Chondrocyte (in vitro differentiated cells): ENCODE measurements around the gene OCIAD1. TPM values are rescaled to one million over a fixed set of nuclear protein-coding genes. Genes with fewer than 3 reads are reported as not detected.
"Not testable (repeated sequence)": the region's sequence is repeated elsewhere in the genome, so short reads cannot be mapped to it uniquely, and the experiment has no call there.

Source experiments
- DNase-seq: peaks from one replicate; pipeline ENCODE4 v3.0.0; 2021; ENCODE audit warnings: mixed read lengths, low spot score
- H3K27ac Mint-ChIP-seq: one replicate; pipeline ENCODE4 v1.8.0; 2021; ENCODE audit warnings: mild to moderate bottlenecking, moderate library complexity, mixed read lengths; ENCODE audit not compliant: unreplicated experiment
- H3K27me3 Mint-ChIP-seq: 2 replicates; pipeline ENCODE4 v1.8.0; 2021; ENCODE audit warnings: low read depth, mixed read lengths
- H3K36me3 Mint-ChIP-seq: 2 replicates; pipeline ENCODE4 v1.8.0; 2021; ENCODE audit warnings: low read depth, mixed read lengths
- H3K4me1 Mint-ChIP-seq: 2 replicates; pipeline ENCODE4 v1.8.0; 2021; ENCODE audit warnings: low read depth, mild to moderate bottlenecking, mixed read lengths
- H3K4me3 Mint-ChIP-seq: one replicate; pipeline ENCODE4 v1.8.0; 2021; ENCODE audit warnings: mild to moderate bottlenecking, moderate library complexity, mixed read lengths; ENCODE audit not compliant: unreplicated experiment
- H3K9me3 Mint-ChIP-seq: 2 replicates; pipeline ENCODE4 v1.8.0; 2021; ENCODE audit warnings: low read depth, mixed read lengths
- total RNA-seq: library from RNA; stranded (reverse); gene quantifications from 3 replicates; pipeline ENCODE4 v1.2.1, GENCODE V29; 2021
- TF ChIP-seq, protein P1 (sequence below): fragments of 200-600 bp; sonication (generic); IDR thresholded peaks from 2 replicates; pipeline ENCODE4 v1.5.0; 2021; ENCODE audit warnings: antibody characterized with exemption, mild to moderate bottlenecking, moderate library complexity

OCIAD1 gene
- total RNA-seq, 1 donor from 2014 or later, result 119 TPM

DNA sequence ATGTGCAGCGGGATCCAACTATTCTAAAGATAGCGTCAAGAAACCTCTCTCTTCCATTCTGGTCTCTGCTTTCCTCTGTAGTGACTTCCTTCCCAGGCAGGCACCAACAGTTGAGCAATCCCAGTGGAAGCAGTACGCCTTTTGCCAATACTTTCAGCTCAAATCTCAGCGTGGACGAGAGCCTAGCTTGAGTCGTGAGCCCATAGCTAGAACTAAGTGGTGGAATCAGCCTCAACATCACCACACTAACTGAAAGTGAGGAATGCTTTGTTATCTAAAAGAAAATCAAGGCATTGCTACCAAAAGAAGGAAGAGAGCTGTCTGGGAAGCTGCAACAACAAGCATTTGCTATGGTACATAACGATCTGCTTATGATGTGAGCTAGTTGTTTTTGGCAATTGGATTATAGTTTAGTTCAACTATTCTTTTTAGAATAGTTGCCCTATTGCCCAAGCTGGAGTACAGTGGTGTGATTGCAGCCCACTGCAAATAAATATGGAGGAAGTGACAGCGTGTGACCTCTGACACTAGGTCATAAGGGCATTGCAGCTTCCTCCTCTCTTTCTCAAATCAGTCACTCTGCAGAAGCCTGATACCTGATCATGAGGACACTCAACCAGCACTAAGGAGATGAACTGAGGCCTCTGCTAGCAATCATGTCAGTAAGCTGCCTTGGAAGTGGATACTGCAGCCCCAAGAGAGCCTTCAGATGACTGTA lies 26.1 kb upstream of the OCIAD1 start:
- Mint-ChIP-seq H3K36me3 (no peaks in the 10 kb centered on the region), H3K9me3 (no peaks in the 10 kb centered on the region), H3K27me3 (no peaks in the 10 kb centered on the region), H3K27ac (no peak overlapping the region), H3K4me3 (no peak overlapping the region), H3K4me1 (peaks cover 15% of the 10 kb centered on the region)
- no peak for DNase-seq
- TF ChIP-seq, protein P1, sequence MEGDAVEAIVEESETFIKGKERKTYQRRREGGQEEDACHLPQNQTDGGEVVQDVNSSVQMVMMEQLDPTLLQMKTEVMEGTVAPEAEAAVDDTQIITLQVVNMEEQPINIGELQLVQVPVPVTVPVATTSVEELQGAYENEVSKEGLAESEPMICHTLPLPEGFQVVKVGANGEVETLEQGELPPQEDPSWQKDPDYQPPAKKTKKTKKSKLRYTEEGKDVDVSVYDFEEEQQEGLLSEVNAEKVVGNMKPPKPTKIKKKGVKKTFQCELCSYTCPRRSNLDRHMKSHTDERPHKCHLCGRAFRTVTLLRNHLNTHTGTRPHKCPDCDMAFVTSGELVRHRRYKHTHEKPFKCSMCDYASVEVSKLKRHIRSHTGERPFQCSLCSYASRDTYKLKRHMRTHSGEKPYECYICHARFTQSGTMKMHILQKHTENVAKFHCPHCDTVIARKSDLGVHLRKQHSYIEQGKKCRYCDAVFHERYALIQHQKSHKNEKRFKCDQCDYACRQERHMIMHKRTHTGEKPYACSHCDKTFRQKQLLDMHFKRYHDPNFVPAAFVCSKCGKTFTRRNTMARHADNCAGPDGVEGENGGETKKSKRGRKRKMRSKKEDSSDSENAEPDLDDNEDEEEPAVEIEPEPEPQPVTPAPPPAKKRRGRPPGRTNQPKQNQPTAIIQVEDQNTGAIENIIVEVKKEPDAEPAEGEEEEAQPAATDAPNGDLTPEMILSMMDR, result no peak

DNA sequence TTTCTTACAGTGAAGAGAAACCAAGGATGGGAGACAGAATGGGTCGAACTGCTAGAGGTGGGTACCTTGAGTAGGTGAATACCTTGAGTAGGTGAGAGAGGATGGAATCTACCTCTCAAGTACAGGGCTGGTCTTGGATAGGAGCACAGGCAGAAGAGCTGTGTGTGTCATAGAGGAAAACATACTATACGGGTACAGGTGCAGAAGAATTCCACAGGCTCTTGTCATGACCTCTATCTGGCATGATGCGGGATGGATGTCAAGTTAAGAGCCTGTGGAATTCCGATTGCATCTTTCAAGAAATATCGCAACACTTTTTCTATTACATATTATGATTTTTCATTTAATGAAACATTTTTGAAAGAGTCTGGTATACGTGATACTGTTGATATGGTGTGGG lies 18.0 kb upstream of the OCIAD1 start:
- TF ChIP-seq, protein P1, result no peak
- Mint-ChIP-seq H3K27ac (no peak overlapping the region), H3K9me3 (no peaks in the 10 kb centered on the region), H3K4me3 (no peak overlapping the region), H3K27me3 (peaks cover 6% of the 10 kb centered on the region), H3K4me1 (no peaks in the 10 kb centered on the region), H3K36me3 (no peaks in the 10 kb centered on the region)
- no peak for DNase-seq

DNA sequence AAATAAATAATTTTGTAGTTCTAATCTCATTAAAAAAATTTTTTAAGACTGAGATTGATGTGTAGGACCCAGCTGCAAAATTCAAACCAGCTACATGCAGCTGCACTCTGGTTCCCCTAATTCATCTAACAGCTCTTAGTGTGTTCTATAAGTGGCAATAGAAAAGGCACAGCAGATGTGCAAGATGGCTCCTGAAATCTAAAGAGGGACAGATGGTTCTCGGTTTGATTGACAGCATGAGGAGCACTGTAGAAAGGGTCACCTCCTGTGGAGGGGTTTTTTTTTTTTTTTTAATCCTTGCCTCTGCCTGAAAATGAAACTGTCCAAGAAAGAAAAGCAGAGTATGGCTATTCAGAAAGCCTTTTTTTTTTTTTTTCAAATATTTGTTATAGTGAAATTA lies 16.9 kb upstream of the OCIAD1 start:
- TF ChIP-seq, protein P1, result no peak
- H3K4me3 Mint-ChIP-seq, result no peak overlapping the region
- no peaks in the 10 kb centered on the region for H3K4me1 Mint-ChIP-seq
- H3K9me3 Mint-ChIP-seq, result no peaks in the 10 kb centered on the region
- peaks cover 1% of the 10 kb centered on the region for H3K36me3 Mint-ChIP-seq
- no peak for DNase-seq
- H3K27ac Mint-ChIP-seq, result no peak overlapping the region
- peaks cover 13% of the 10 kb centered on the region for H3K27me3 Mint-ChIP-seq

DNA sequence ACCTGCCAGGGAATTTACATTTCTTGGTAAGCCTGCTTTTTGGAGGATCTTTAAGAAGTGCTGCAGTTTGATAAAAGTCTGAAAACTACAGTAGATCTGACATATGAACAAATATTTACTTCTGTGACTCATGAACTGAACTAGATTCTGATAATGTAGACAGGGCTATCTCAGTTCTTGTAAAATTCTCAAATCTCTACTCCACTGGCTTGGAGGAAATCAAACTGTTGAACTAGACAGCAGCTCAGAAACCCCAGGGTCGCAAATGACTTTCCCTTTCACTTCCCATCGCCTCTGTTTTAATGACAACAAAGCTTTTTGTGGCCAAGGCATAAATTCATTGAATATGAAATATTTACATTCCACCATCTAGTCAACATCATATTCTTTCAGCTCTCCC lies 15.4 kb upstream of the OCIAD1 start:
- Mint-ChIP-seq H3K27me3 (peaks cover 14% of the 10 kb centered on the region), H3K4me3 (no peak overlapping the region), H3K36me3 (peaks cover 2% of the 10 kb centered on the region), H3K4me1 (no peaks in the 10 kb centered on the region), H3K27ac (no peak overlapping the region), H3K9me3 (peaks cover 7% of the 10 kb centered on the region)
- TF ChIP-seq, protein P1, result no peak
- no peak for DNase-seq

DNA sequence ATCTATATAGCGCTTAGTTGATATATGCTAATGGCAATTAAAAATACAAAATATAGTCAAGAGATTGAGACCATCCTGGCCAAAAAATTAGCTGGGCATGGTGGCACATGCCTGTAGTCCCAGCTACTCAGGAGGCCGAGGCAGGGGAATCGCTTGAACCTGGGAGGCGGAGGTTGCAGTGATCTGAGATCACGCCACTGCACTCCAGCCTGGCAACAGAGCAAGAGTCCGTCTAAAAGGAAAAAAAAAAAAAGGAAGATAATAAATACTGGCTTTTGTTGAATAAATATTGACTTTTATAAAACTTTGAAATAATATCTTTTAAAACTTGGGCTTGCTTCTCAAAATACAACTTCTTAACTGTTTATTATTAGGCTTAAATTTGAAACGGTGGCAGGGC lies 14.6 kb upstream of the OCIAD1 start:
- H3K4me1 Mint-ChIP-seq, H3K4me3 Mint-ChIP-seq, H3K36me3 Mint-ChIP-seq, DNase-seq, H3K9me3 Mint-ChIP-seq, H3K27ac Mint-ChIP-seq: not testable (repeated sequence)
- H3K27me3 Mint-ChIP-seq, result peaks cover 14% of the 10 kb centered on the region

DNA sequence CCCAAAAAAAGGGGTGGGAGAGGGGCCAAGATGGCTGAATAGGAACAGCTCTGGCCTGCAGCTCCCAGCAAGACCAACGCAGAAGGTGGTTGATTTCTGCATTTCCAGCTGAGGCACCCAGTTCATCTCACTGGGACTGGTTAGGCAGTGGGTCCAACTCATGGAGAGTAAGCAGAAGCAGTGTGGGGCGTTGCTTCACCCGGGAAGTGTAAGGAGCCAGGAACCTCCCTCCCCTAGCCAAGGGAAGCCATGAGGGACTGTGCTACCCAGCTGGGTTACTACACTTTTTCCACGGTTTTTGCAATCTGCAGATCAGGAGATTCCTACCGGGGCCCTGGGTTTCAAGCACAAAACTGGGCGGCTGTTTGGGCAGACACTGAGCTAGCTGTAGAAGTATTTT lies 13.9 kb upstream of the OCIAD1 start:
- no peak overlapping the region for H3K27ac Mint-ChIP-seq
- H3K4me3 Mint-ChIP-seq, result no peak overlapping the region
- TF ChIP-seq, protein P1, result no peak
- peaks cover 2% of the 10 kb centered on the region for H3K36me3 Mint-ChIP-seq
- no peak for DNase-seq
- H3K9me3 Mint-ChIP-seq, result peaks cover 14% of the 10 kb centered on the region
- no peaks in the 10 kb centered on the region for H3K4me1 Mint-ChIP-seq
- peaks cover 14% of the 10 kb centered on the region for H3K27me3 Mint-ChIP-seq

DNA sequence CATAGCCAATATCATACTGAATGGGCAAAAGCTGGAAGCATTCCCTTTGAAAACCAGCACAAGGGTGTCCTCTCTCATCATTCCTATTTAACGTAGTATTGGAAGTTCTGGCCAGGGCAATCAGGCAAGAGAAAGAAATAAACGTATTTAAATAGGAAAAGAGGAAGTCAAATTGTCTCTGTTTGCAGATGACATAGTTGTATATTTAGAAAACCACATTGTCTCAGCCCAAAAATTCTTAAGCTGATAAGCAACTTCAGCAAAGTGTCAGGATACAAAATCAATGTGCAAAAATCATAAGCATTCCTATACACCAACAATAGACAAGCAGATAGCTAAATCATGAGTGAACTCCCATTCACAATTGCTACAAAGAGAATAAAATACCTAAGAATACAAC lies 9.5 kb upstream of the OCIAD1 start:
- H3K27ac Mint-ChIP-seq, H3K36me3 Mint-ChIP-seq, H3K4me1 Mint-ChIP-seq, H3K4me3 Mint-ChIP-seq, DNase-seq, H3K27me3 Mint-ChIP-seq: not testable (repeated sequence)
- peaks cover 14% of the 10 kb centered on the region for H3K9me3 Mint-ChIP-seq
